Activated CD8-positive, alpha-beta memory T cell treated with anti-CD3 and anti-CD28 coated beads for 24 hours (primary cell): Measurements from ENCODE around the gene AFG1L.
"Not testable (repeated sequence)": the region's sequence is repeated elsewhere in the genome, so short reads cannot be mapped to it uniquely, and the experiment has no call there.

Experiments used
- DNase-seq: peaks from one replicate; pipeline ENCODE4 v3.0.0-alpha.2; 2020

AFG1L gene

DNA sequence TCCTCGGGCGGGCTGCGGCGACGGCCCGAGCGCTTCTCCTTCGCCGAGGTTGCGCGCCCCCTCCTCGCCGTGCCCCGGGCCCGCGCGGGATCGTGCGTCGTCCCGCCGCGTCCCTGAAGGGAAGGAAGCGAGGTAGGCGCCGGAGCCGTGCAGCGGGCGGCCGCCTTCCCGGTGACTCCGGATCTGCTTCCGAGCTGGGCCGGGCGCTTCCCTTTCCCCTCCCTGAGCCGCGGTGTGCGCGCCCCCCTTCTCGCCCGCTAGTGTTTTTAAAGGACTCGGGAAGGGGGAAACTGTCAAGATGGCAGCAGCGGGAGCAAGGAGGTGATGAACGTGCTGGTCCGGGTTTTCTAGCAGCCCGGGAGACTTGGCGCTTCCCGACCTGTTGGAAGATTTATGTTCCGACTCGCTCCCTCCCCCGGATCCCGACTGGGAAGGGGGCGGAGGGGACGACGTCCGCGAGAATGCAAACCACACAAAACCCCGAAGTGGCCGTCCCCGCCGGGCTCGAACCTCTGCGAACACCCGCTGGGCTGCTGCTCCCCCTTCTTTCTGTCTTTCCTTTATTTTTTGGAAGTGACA, 265.1 kb downstream of the AFG1L start:
- DNase-seq, result no peak

DNA sequence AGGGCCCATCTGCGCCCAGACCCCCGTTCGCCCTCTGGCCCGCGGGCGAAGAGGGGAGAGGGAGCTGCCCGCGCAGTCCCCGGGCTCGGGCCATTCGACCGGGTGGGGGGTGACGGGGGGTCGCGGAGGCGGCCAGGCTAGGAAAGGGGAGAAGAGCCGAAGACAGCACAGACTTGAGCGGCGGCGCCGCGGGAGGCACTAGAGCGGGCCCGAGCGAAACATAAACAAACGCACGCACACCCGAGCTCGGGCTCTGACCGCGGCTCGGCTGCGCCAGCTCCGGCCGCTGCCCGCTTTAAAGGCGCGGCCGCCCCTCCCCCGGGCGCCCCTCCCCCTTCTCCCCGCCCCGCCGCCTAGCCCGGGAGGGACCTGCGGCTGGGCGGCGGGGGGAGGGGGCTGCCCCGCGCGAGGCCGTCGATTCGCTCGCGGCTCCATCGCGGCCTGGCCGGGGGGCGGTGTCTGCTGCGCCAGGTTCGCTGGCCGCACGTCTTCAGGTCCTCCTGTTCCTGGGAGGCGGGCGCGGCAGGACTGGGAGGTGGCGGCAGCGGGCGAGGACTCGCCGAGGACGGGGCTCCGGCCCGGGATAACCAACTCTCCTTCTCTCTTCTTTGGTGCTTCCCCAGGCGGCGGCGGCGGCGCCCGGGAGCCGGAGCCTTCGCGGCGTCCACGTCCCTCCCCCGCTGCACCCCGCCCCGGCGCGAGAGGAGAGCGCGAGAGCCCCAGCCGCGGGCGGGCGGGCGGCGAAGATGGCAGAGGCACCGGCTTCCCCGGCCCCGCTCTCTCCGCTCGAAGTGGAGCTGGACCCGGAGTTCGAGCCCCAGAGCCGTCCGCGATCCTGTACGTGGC, 265.8 kb downstream of the AFG1L start, which contains the start of gene FOXO3:
TSS of gene FOXO3 (plus strand) at position 455 of the 846 bp plus-strand sequence. CDS start at position 747, 292 bp downstream.
- DNase-seq, result peak; percentile 83

DNA sequence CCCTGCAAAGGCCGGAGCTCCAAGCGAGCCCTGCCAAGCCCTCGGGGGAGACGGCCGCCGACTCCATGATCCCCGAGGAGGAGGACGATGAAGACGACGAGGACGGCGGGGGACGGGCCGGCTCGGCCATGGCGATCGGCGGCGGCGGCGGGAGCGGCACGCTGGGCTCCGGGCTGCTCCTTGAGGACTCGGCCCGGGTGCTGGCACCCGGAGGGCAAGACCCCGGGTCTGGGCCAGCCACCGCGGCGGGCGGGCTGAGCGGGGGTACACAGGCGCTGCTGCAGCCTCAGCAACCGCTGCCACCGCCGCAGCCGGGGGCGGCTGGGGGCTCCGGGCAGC, 266.4 kb downstream of the AFG1L start:
- not testable (repeated sequence) for DNase-seq

DNA sequence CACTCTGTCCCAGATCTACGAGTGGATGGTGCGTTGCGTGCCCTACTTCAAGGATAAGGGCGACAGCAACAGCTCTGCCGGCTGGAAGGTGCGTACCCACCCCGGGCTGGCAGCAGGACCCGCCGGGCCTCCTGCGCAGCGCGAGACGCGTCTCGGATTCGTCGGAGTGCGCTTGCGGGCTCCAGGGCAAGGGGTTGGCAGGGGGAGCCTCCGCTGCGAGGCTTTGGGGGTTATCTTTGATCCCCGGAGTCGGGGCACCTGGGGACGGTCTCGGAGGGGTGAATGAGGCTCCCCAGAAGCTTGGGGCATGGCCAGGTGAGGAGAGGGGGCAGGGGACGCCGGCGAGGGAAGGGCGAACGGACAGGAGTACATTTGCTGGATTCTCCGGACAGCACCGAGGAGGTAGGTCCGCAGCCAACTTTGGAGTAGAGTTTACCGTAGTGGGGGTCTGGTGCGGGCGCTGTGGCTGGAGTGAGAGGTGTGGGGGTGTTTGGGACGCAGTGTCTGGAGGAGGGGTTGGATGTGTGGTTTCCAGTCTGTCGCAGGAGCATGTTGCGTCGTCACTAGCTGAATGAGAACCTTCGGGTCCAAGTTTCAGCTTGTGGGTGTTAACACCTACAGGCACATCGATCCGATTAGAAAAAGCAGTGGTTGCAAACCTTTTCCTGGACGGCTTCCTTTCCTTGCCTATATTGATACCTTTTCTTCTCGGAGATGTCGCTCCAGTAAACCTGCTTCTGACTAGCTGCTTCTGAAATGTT, 267.1 kb downstream of the AFG1L start:
- no peak for DNase-seq

DNA sequence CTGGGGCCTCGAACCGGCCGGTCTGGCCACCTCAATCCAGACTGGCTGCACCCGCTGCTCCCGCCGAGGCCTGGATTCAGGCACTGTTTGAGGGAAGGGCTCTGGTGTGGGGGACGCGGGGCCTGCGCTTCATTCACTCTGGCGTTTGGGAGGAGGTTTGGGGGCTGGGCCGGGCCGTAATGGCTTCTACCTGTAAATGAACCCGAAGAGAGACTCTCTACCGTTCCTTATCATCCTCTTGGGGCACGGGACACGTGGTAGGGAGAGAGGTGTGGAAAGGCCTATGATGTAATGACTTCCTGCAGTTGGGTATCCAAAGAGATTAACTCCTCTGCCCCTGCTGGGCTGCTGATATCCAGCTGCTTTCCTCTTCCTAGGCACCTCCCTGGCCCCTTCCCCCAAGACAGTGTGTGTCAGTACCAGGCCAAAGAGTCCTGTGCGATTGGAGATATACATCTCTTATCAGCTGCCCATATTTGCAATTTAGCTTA, 267.7 kb downstream of the AFG1L start:
- DNase-seq, result no peak

DNA sequence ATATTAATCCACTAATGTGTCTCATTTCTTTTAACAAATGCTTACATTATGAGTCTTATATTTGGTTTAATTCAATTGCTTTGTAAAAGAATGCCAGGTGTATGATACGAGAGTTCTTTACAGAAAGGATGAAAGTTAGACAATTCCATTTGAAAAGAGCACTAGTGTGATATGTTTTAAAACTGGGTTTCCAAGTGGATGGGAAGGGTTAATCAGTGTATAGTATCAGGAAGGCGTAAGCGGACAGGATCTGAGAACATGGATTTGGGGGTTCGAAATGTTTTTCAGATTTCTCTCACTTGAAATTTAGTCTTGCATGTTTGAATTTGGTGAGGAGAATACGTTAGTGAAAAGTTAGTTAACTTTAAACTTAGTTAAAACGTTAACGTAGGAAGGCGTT, 268.4 kb downstream of the AFG1L start:
- DNase-seq, result no peak

DNA sequence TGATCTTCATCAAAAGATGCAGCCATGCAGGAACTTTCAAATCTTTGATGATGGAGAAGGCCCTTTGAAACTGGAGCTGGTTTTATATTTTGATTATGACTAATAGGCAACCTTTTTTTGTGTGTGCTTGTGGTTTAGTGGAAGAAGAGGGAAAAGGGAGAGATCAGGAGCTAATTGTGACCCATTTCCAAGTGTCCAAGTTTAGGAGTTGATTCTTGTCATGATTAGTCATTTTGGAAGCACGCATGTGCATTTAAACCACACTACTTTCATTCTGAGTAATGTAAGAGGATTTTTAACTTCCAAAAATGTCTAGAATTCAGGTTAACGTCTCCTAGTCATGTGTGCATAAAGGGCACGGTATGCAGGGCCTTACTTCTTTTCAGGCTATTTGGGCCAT, 269.3 kb downstream of the AFG1L start:
- DNase-seq, result no peak

DNA sequence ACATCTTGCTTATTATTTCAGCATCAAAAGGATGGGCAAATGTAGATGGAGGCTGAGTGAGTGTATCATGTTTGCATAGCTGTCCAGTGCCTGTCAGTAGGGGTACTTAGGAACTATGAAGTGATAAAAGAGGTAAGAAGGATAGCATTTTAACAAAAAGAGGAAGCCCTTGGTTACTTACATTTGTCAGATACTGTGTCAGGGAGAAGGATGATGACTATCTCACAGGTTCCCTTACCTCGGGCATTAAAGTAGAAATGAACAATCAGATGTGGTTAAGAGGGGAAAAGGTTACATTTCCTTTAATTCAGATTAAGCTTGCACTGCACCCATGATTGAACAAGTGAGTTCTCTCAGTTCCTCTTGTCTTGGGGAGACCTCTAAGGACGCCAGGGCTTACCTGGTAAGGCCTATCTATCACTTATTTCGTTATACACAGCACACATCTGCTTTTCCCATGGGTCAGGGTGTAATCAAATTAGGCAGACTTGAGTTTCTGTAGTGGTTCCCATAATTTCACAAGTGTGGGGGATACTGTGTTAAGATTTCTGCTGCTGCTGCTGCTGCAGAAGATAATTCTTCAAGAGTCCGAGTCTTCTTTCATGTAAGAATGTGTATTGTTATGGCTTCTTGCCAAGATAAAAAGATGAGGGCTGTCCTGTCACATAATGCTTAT, 270.4 kb downstream of the AFG1L start:
- no peak for DNase-seq

DNA sequence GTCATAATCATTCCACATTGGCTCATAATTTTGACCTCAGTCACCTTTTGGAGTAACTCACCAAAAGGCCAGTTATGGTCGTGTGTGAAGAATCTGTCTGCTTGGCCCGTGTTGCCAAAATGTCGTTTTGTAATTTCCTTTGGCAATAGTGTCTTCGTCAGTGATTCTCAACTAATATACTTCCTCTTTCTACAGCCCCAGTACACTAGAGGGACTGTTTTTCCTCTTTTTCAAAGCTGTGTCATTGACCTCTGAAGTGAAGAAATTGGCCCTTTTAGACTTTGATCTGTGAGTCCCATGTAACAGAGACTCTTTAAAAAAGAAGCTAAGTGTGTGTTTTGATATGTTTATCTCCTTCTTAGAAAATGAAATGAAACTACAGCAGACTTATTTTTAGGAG, 271.0 kb downstream of the AFG1L start:
- DNase-seq, result no peak

DNA sequence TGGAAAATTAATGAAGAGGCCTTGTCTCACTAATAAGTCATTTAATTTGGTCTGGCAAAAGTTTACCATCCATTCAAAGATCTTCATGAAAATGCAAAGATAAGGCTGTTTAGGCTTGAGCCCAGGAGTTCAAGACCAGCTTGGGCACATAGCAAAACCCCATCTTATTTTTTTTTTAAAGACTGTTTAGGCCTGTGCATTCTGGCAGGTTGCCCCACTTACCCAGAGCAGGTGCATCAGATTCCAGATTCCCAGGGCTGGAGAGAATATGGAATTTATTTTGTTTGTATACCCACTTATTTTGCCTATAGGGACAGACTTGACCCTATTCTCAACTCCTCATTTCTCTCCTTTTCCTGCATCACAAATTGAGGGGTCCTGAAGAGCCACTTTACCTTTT, 271.6 kb downstream of the AFG1L start:
- DNase-seq, result no peak

DNA sequence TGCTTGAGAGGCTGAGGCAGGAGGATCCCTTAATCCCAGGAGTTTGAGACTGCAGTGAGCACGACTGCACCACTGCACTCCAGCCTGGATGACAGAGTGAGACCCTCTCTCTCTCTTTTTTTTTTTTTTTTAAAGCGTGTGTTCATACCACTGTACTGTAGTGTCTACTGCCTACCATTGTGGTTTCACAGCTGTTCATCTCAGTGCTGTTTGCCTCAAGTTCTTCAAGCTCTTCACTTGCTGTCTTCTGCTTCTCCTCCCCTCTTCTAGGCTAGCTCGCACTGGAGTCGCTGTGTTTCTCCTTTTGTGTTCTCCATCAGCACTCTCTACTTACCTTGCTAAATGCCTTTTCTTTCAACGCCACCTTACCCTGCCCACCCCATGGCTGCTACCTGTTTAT, 273.2 kb downstream of the AFG1L start:
- no peak for DNase-seq

DNA sequence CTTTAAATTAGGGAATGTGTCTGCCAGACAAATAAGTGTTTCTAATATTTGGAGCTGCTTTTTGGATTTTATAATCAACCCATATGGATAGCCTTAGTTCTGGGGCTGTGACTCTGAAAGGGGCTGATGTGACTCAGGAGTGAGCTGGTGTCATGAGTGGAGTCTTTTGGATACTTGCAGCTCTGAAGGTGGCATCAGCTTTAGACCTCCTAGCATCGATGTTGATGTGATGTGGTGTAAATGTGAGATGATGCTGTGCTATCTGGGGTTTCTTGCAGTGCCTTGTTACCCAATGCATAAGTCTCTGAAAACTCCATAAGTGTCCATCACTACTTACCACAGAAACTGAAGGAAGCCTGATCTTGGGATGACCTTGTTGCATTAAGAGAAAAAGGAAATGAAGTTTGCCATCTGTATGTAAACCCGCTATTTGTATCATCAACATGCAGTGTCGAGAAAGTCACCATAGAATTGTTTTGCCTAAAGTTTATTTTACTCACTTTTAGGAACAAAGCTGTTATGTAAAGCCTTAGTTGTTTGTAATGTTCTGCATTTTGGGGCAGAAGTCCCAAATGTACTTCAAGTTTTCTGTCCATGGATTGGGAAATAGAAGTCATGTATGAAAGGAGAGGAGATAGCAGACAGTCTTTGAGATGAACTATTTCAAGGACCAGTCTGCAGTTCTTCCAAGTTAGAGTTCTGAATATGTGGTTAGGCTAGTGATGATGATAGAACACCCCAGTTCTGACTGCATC, 273.9 kb downstream of the AFG1L start:
- no peak for DNase-seq

DNA sequence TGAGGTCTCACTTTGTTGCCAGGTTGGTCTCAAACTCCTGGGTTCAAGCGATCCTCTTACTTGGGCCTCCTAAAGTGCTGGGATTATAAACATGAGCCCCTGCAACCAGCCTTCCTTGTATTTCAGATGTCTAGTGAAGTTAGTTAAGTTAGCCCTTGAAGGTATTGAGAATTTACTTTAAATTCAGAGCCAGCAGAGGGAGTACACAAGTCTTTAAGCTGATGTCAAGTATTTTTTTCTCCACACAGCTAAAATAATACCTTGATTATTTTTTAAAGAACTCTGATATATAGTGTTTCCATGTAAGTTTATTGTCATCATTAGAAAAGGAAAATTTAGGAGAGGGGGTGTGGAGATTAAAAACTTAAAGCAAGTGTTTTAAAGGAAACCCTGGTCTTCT, 275.7 kb downstream of the AFG1L start:
- DNase-seq, result no peak

DNA sequence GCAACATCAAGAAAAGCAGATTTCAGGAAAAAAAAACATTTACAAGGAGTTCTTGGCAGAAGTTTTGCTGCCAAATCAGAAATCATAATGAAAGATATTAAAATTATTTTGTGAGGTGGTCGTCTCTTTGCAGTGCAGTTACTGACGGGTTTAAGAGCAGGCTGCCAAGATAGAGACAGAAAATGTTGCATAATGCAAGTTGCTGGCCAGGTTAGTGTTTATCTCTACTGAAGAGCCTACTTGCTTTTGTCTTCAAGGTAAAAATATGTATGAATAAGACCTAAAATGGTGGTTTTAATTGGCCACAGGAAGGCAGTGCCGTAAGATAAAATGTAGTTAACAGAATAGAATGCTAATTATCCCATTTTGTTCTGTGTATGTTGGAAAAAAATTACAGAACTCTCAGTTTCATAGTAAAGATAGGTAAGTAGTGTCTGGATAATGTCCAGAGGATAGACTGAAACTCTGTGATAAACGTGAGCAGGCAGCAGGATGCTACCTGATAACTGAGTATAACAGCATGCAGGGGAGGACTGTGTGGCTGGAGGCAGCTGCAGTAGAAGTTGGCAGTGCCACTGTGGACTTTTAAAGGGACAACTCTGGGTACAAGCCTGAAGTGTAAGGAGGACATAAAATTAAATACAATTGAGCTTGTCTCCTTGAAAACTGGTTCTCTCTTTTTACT, 279.7 kb downstream of the AFG1L start:
- DNase-seq, result no peak
